ENCODE data around the gene SUB1. TPM values are rescaled to one million over a fixed set of nuclear protein-coding genes. Genes with fewer than 3 reads are reported as not detected.

Gene SUB1
- total RNA-seq, 1 donor from 2014 or later, result 128 TPM

DNA sequence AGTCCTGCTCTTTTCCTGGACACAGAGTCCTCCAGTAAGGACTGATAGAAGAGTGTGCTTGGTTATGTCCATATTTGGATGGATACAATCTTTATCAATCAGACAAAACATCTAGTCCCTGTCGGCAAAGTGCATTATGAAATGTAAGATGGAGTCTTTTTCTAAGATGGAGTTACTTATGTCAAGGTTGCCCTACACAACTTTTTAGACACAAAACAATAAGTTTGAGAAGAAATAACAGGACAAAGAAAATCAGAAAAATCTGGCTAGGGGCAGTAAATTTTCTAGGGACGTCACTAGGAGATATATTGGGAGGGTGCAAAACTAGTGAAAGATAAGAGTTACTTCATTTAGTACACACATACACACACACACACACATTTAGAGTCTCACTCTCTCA, 23.3 kb upstream of the SUB1 start:
- no peaks in the 10 kb centered on the region for H3K36me3 ChIP-seq (ENCODE audit: control insufficient read depth, insufficient read depth, low read length)
- FAIRE-seq (no peak), DNase-seq (ENCODE audit: low read depth) (no peak)

DNA sequence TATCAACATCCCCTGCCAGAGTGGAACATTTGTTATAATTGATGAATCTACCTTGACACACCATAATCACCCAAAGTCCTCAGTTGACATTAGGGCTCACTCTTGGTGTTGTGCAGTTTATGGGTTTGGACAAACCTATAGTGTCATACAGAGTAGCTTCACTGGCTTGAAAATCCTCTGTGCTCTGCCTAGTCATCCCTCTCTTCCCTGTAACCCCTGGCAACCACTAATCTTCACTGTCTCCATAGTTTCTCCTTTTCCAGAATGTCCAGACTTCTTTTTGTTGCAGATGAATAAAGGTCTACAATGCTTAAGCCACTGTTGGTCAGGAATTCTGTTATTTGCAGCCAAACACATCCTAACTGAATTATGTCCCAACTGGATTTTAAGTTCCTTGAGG, 22.5 kb upstream of the SUB1 start:
- Histone ChIP-seq H3K27me3 (ENCODE audit: control insufficient read depth, insufficient read depth, low read length) (no peaks in the 10 kb centered on the region), H3K4me3 (ENCODE audit: low read depth, low read length) (no peak overlapping the region), H3K36me3 (ENCODE audit: control insufficient read depth, insufficient read depth, low read length) (no peaks in the 10 kb centered on the region)
- no peak for TF ChIP-seq CTCF (IDR thresholded peaks at IDR 0.05; ENCODE audit: insufficient read depth, low read length, severe bottlenecking)
- DNase-seq (ENCODE audit: low read depth) (no peak), FAIRE-seq (no peak)

More for the DNA sequence above, 23.3 kb upstream of the SUB1 start:
- Histone ChIP-seq H3K4me3 (ENCODE audit: low read depth, low read length) (no peak overlapping the region), H3K27me3 (ENCODE audit: control insufficient read depth, insufficient read depth, low read length) (no peaks in the 10 kb centered on the region)
- TF ChIP-seq CTCF (IDR thresholded peaks at IDR 0.05; ENCODE audit: insufficient read depth, low read length, severe bottlenecking), result no peak

- Histone ChIP-seq H3K4me3 (ENCODE audit: low read depth, low read length) (no peak overlapping the region), H3K36me3 (ENCODE audit: control insufficient read depth, insufficient read depth, low read length) (no peaks in the 10 kb centered on the region), H3K27me3 (ENCODE audit: control insufficient read depth, insufficient read depth, low read length) (no peaks in the 10 kb centered on the region)
- FAIRE-seq, result no peak
- no peak for DNase-seq (ENCODE audit: low read depth)
- no peak for TF ChIP-seq CTCF (IDR thresholded peaks at IDR 0.05; ENCODE audit: insufficient read depth, low read length, severe bottlenecking)
Measured at GRCh38 chr5:32563614-32564013, 21.7 kb upstream of the SUB1 start.

GRCh38 chr5:32565145-32565544, 20.2 kb upstream of the SUB1 start:
- no peak for FAIRE-seq
- H3K4me3 ChIP-seq (ENCODE audit: low read depth, low read length), result no peak overlapping the region

DNA sequence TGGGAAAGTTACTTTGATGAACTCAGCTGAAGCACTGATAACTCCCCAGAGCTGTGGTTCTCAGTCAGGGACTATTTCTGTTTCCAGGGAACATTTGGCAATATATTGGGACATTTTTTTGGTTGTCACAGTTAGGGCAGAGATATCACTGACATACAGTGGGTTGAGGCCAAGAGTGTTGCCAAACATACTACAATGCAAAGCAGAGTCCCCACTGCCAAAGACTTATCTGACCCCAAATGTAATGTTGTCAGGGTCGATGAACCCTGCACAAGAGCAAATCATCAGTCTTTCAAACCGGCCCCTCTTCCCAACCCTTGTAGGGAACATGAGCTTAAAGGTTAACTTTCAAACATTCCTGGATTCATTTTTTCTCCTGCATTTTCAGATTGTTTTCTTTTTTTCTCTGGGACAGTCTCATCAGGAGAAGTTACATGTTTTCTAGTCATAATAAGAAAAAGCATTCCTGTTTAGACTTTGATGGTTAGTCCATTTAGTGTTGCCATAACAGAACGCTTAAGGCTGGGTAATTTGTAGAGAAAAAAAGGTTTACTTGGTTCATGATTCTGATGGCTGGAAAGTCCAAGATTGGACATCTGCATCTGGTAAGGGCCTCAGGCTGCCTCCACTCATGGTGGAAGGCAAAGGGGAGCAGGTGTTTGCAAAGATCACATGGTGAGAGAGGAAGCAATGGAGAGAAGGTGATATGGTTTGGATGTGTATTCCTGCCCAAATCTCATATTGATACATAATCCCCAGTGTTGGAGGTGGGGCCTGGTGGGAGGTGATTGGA, 18.8 kb upstream of the SUB1 start:
- no peak overlapping the region for H3K4me3 ChIP-seq (ENCODE audit: low read depth, low read length)
- no peaks in the 10 kb centered on the region for H3K27me3 ChIP-seq (ENCODE audit: control insufficient read depth, insufficient read depth, low read length)
- FAIRE-seq (no peak), DNase-seq (ENCODE audit: low read depth) (no peak)
- TF ChIP-seq CTCF (IDR thresholded peaks at IDR 0.05; ENCODE audit: insufficient read depth, low read length, severe bottlenecking), result no peak
- no peaks in the 10 kb centered on the region for H3K36me3 ChIP-seq (ENCODE audit: control insufficient read depth, insufficient read depth, low read length)

More at GRCh38 chr5:32565145-32565544, 20.2 kb upstream of the SUB1 start:
- Histone ChIP-seq H3K27me3 (ENCODE audit: control insufficient read depth, insufficient read depth, low read length) (no peaks in the 10 kb centered on the region), H3K36me3 (ENCODE audit: control insufficient read depth, insufficient read depth, low read length) (no peaks in the 10 kb centered on the region)
- no peak for DNase-seq (ENCODE audit: low read depth)
- TF ChIP-seq CTCF (IDR thresholded peaks at IDR 0.05; ENCODE audit: insufficient read depth, low read length, severe bottlenecking), result no peak

GRCh38 chr5:32571128-32571527, 14.2 kb upstream of the SUB1 start:
- DNase-seq (ENCODE audit: low read depth) (no peak), FAIRE-seq (no peak)
- no peak for TF ChIP-seq CTCF (IDR thresholded peaks at IDR 0.05; ENCODE audit: insufficient read depth, low read length, severe bottlenecking)
- Histone ChIP-seq H3K27me3 (ENCODE audit: control insufficient read depth, insufficient read depth, low read length) (peaks cover 3% of the 10 kb centered on the region), H3K4me3 (ENCODE audit: low read depth, low read length) (no peak overlapping the region), H3K36me3 (ENCODE audit: control insufficient read depth, insufficient read depth, low read length) (no peaks in the 10 kb centered on the region)
